A549 (cell line): Measurements from ENCODE around the gene LMAN1. TPM values are rescaled to one million over a fixed set of nuclear protein-coding genes. Genes with fewer than 3 reads are reported as not detected.

Source experiments
- ATAC-seq, 2 experiments: fragments of 200-7000 bp in 1 of 2; fragments of >200 bp in 1 of 2; cut with Nextera tagmentation in 1 of 2; cut with Tn5 transposase in 1 of 2; 3 replicates each; pipeline versions ENCODE4 v1.8.0 to v1.9.1; 2018 to 2020; ENCODE audit warnings: mild to moderate bottlenecking in 1 of 2, moderate library complexity in 1 of 2
- CTCF ChIA-PET: fragments of 300-600 bp; sonication (Branson Sonifier 250); formaldehyde crosslinking; extraction: SDS; loops from one replicate; lab custom pipeline; 2021; ENCODE audit warnings: antibody characterized with exemption, inconsistent platforms; lab: Yijun Ruan, JAX
- POLR2A ChIA-PET: fragments of 350-600 bp; formaldehyde crosslinking; extraction: SDS; loops from one replicate; lab custom pipeline; 2021; ENCODE audit warnings: antibody characterized with exemption, inconsistent platforms; lab: Yijun Ruan, JAX
- DNase-seq, 2 experiments: peaks; one replicate each; pipeline versions ENCODE4 v3.0.0 to v3.0.0-alpha.2; 2011 to 2016; ENCODE audit warnings: low read depth in 1 of 2, low spot score in 1 of 2
- FAIRE-seq: peaks from 2 replicates; lab custom pipeline; 2011; peaks lifted over from hg19 to GRCh38; lab: Jason Lieb, UNC
- H3K27ac ChIP-seq, 2 experiments: fragments of >200 bp; sonication (Bioruptor Twin); formaldehyde crosslinking; 3 replicates each; pipeline ENCODE4 v1.5.1; 2016 to 2017
- H3K4me1 ChIP-seq: fragments of >200 bp; sonication (Bioruptor Twin); formaldehyde crosslinking; 3 replicates; pipeline ENCODE4 v1.6.1; 2016
- H3K4me2 ChIP-seq: fragments of >200 bp; sonication (Bioruptor Twin); formaldehyde crosslinking; 3 replicates; pipeline ENCODE4 v1.6.1; 2016
- H3K4me3 ChIP-seq: fragments of >200 bp; sonication (Bioruptor Twin); formaldehyde crosslinking; 3 replicates; pipeline ENCODE4 v1.5.1; 2016
- H3K9me3 ChIP-seq: fragments of >200 bp; sonication (Bioruptor Twin); formaldehyde crosslinking; 3 replicates; pipeline ENCODE4 v1.6.1; 2016
- BHLHE40 ChIP-seq: IDR thresholded peaks from 2 replicates; pipeline ENCODE4 v1.6.1; 2012; ENCODE audit warnings: low read depth, low read length, inconsistent platforms
- CEBPB ChIP-seq, 2 experiments: fragments of >200 bp in 1 of 2; sonication (Bioruptor Twin) in 1 of 2; formaldehyde crosslinking in 1 of 2; IDR thresholded peaks; 2 replicates each; pipeline ENCODE4 v1.6.1; 2012 to 2016
- EHF ChIP-seq: fragments of 250-450 bp; sonication (Bioruptor Pico); IDR thresholded peaks from 2 replicates; pipeline ENCODE4 v1.5.0; 2020; ENCODE audit warnings: mild to moderate bottlenecking
- EP300 ChIP-seq, 2 experiments: fragments of >200 bp; sonication (Bioruptor Twin); formaldehyde crosslinking; IDR thresholded peaks; 2 replicates in 1 of 2; 3 replicates in 1 of 2; pipeline ENCODE4 v1.6.1; 2016 to 2017
- FOSB ChIP-seq: fragments of 250-450 bp; sonication (Bioruptor Pico); IDR thresholded peaks from 2 replicates; pipeline ENCODE4 v1.5.0; 2020; ENCODE audit warnings: mild to moderate bottlenecking, moderate library complexity
- FOSL2 ChIP-seq, 2 experiments: fragments of 450-650 bp in 1 of 2; fragments of >200 bp in 1 of 2; sonication (Bioruptor Twin) in 1 of 2; formaldehyde crosslinking; IDR thresholded peaks; 2 replicates each; pipeline versions ENCODE4 v1.5.0 to v1.6.1; 2016 to 2020; ENCODE audit warnings: mild to moderate bottlenecking in 1 of 2, moderate library complexity in 1 of 2
- FOXS1 ChIP-seq: fragments of 250-450 bp; sonication (Bioruptor Pico); IDR thresholded peaks from 2 replicates; pipeline ENCODE4 v1.5.0; 2020; ENCODE audit warnings: mild to moderate bottlenecking, moderate library complexity
- HDAC2 ChIP-seq: fragments of 200-600 bp; sonication (generic); IDR thresholded peaks from 2 replicates; pipeline ENCODE4 v1.6.1; 2016
- HOXB5 ChIP-seq: fragments of 250-450 bp; sonication (Bioruptor Pico); IDR thresholded peaks from 2 replicates; pipeline ENCODE4 v1.5.0; 2020; ENCODE audit warnings: mild to moderate bottlenecking, moderate library complexity
- JUN ChIP-seq, 2 experiments: fragments of >200 bp; sonication (Bioruptor Twin); formaldehyde crosslinking; IDR thresholded peaks; 2 replicates in 1 of 2; 3 replicates in 1 of 2; pipeline ENCODE4 v1.6.1; 2016 to 2017
- KDM1A ChIP-seq: fragments of 200-600 bp; sonication (generic); IDR thresholded peaks from 2 replicates; pipeline ENCODE4 v1.6.1; 2016; ENCODE audit warnings: low read depth, mild to moderate bottlenecking
- MAZ ChIP-seq: fragments of 150-350 bp; IDR thresholded peaks from 2 replicates; pipeline ENCODE4 v1.6.1; 2014; ENCODE audit warnings: antibody characterized with exemption, low read depth, low read length, borderline replicate concordance
- NPAS2 ChIP-seq: fragments of 250-450 bp; sonication (Bioruptor Pico); IDR thresholded peaks from 2 replicates; pipeline ENCODE4 v1.8.0; 2022; ENCODE audit warnings: mild to moderate bottlenecking, moderate library complexity, borderline replicate concordance
- NR3C1 ChIP-seq: fragments of >200 bp; sonication (Bioruptor Twin); formaldehyde crosslinking; IDR thresholded peaks from 3 replicates; pipeline ENCODE4 v1.6.1; 2017
- PHF8 ChIP-seq: fragments of 200-600 bp; sonication (generic); IDR thresholded peaks from 2 replicates; pipeline ENCODE4 v1.6.1; 2016; ENCODE audit warnings: low read depth, mild to moderate bottlenecking, antibody characterized with exemption, moderate library complexity, borderline replicate concordance
- POLR2A ChIP-seq: IDR thresholded peaks from 2 replicates; pipeline ENCODE4 v1.6.1; 2012; ENCODE audit warnings: mild to moderate bottlenecking, low read length
- RARB ChIP-seq: fragments of 250-450 bp; sonication (Bioruptor Pico); IDR thresholded peaks from 2 replicates; pipeline ENCODE4 v1.8.0; 2021; ENCODE audit warnings: mild to moderate bottlenecking, moderate library complexity
- RCOR1 ChIP-seq: fragments of 150-350 bp; IDR thresholded peaks from 2 replicates; pipeline ENCODE4 v1.6.1; 2014; ENCODE audit warnings: antibody characterized with exemption, low read length, low read depth
- RNF2 ChIP-seq: fragments of 200-600 bp; sonication (generic); IDR thresholded peaks from 2 replicates; pipeline ENCODE4 v1.6.1; 2016; ENCODE audit warnings: low read depth, mild to moderate bottlenecking, antibody characterized with exemption, moderate library complexity, borderline replicate concordance
- TFCP2L1 ChIP-seq: fragments of 250-450 bp; sonication (Bioruptor Pico); IDR thresholded peaks from 2 replicates; pipeline ENCODE4 v1.5.0; 2021; ENCODE audit warnings: mild to moderate bottlenecking
- ZNF302 ChIP-seq: fragments of 250-450 bp; sonication (Bioruptor Pico); IDR thresholded peaks from 2 replicates; pipeline ENCODE4 v1.9.0; 2021; ENCODE audit warnings: inconsistent platforms, mild to moderate bottlenecking, moderate library complexity
- WGBS: methylation state at CpG from one replicate; pipeline ENCODE4 v1.1.6; 2017; ENCODE audit errors: missing lambda C conversion rate; 5-methylcytosine and 5-hydroxymethylcytosine counted together
- polyA plus RNA-seq, 4 experiments: library from polyadenylated mRNA; depleted of rRNA in 3 of 4; stranded (reverse); fragments of >200 nt; fragmentation: RNase III in 1 of 4; extraction: RNeasy Plus Mini Kit Qiagen cat#74134 plus additional on column Dnase treatment in 1 of 4; gene quantifications; 2 replicates in 3 of 4; 3 replicates in 1 of 4; pipeline ENCODE4 v1.2.3, GENCODE V29; 2011 to 2017
- TF ChIP-seq, protein P1 (sequence below): fragments of 250-450 bp; sonication (Bioruptor Pico); IDR thresholded peaks from 2 replicates; pipeline ENCODE4 v1.5.0; 2021; ENCODE audit warnings: mild to moderate bottlenecking, moderate library complexity, borderline replicate concordance
- TF ChIP-seq, protein P2 (sequence below): IDR thresholded peaks from 2 replicates; pipeline ENCODE4 v1.6.1; 2012
- TF ChIP-seq, protein P3 (sequence below): fragments of 150-350 bp; IDR thresholded peaks from 2 replicates; pipeline ENCODE4 v1.6.1; 2014; ENCODE audit warnings: low read depth, mild to moderate bottlenecking, low read length
- TF ChIP-seq, protein P4 (sequence below): fragments of >200 bp; sonication (Bioruptor Twin); formaldehyde crosslinking; IDR thresholded peaks from 3 replicates; pipeline ENCODE4 v1.5.1; 2016
- TF ChIP-seq, protein P5 (sequence below): fragments of 450-650 bp; IDR thresholded peaks from 2 replicates; pipeline ENCODE4 v1.6.1; 2014; ENCODE audit warnings: antibody characterized with exemption
- TF ChIP-seq, protein P6 (sequence below): fragments of >200 bp; sonication (Bioruptor Twin); formaldehyde crosslinking; IDR thresholded peaks from 3 replicates; pipeline ENCODE4 v1.6.1; 2016
- TF ChIP-seq, protein P7 (sequence below): fragments of >200 bp; sonication (Bioruptor Twin); formaldehyde crosslinking; IDR thresholded peaks from 2 replicates; pipeline ENCODE4 v1.6.1; 2016

The LMAN1 gene
- polyA plus RNA-seq, 2 of the 4 experiments (the other 2 are of a cell fraction): 56.2 to 94.0 TPM

DNA sequence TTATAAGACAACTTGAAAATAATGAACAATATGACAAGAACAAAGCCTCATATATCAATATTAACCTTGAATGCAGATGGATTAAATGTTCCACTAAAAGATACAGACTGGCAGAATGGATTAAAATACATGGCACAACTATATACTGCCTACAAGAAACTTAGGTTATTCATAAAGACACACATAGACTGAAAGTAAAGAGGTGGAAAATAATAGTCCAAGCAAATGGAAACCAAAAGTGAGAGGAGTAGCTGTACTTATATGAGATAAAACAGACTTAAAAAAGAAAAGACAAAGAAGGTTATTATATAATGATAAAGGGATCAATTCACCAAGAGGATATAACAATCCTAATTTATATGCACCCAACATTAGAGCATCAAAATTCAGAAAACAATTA is 18.2 kb downstream of the LMAN1 start:
- POLR2A ChIA-PET: no interaction called here
- ATAC-seq (no peak), DNase-seq (no peak), FAIRE-seq (no peak)
- no peak overlapping the region for H3K4me2 ChIP-seq
- CTCF ChIA-PET: no interaction called here
- TF ChIP-seq POLR2A (no peak), HDAC2 (no peak), FOXS1 (CRISPR knock-in tag) (no peak), FOSB (CRISPR knock-in tag) (no peak), KDM1A (no peak), RNF2 (no peak), ZNF302 (CRISPR knock-in tag) (no peak), RARB (CRISPR knock-in tag) (no peak), EP300 (IDR thresholded peaks at IDR 0.05) (no peak), RCOR1 (no peak), CEBPB (IDR thresholded peaks at IDR 0.05) (no peak), EHF (CRISPR knock-in tag) (no peak), MAZ (no peak), JUN (IDR thresholded peaks at IDR 0.05) (no peak), NPAS2 (CRISPR knock-in tag) (no peak)
- TF ChIP-seq, protein P1, sequence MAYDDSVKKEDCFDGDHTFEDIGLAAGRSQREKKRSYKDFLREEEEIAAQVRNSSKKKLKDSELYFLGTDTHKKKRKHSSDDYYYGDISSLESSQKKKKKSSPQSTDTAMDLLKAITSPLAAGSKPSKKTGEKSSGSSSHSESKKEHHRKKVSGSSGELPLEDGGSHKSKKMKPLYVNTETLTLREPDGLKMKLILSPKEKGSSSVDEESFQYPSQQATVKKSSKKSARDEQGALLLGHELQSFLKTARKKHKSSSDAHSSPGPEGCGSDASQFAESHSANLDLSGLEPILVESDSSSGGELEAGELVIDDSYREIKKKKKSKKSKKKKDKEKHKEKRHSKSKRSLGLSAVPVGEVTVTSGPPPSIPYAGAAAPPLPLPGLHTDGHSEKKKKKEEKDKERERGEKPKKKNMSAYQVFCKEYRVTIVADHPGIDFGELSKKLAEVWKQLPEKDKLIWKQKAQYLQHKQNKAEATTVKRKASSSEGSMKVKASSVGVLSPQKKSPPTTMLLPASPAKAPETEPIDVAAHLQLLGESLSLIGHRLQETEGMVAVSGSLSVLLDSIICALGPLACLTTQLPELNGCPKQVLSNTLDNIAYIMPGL (CRISPR knock-in tag): no peak
- TF ChIP-seq, protein P2, sequence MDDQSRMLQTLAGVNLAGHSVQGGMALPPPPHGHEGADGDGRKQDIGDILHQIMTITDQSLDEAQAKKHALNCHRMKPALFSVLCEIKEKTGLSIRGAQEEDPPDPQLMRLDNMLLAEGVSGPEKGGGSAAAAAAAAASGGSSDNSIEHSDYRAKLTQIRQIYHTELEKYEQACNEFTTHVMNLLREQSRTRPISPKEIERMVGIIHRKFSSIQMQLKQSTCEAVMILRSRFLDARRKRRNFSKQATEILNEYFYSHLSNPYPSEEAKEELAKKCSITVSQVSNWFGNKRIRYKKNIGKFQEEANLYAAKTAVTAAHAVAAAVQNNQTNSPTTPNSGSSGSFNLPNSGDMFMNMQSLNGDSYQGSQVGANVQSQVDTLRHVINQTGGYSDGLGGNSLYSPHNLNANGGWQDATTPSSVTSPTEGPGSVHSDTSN: no peak
- TF ChIP-seq, protein P3, sequence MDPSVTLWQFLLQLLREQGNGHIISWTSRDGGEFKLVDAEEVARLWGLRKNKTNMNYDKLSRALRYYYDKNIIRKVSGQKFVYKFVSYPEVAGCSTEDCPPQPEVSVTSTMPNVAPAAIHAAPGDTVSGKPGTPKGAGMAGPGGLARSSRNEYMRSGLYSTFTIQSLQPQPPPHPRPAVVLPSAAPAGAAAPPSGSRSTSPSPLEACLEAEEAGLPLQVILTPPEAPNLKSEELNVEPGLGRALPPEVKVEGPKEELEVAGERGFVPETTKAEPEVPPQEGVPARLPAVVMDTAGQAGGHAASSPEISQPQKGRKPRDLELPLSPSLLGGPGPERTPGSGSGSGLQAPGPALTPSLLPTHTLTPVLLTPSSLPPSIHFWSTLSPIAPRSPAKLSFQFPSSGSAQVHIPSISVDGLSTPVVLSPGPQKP: no peak
- TF ChIP-seq, protein P4, sequence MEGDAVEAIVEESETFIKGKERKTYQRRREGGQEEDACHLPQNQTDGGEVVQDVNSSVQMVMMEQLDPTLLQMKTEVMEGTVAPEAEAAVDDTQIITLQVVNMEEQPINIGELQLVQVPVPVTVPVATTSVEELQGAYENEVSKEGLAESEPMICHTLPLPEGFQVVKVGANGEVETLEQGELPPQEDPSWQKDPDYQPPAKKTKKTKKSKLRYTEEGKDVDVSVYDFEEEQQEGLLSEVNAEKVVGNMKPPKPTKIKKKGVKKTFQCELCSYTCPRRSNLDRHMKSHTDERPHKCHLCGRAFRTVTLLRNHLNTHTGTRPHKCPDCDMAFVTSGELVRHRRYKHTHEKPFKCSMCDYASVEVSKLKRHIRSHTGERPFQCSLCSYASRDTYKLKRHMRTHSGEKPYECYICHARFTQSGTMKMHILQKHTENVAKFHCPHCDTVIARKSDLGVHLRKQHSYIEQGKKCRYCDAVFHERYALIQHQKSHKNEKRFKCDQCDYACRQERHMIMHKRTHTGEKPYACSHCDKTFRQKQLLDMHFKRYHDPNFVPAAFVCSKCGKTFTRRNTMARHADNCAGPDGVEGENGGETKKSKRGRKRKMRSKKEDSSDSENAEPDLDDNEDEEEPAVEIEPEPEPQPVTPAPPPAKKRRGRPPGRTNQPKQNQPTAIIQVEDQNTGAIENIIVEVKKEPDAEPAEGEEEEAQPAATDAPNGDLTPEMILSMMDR: no peak
- TF ChIP-seq, protein P5, sequence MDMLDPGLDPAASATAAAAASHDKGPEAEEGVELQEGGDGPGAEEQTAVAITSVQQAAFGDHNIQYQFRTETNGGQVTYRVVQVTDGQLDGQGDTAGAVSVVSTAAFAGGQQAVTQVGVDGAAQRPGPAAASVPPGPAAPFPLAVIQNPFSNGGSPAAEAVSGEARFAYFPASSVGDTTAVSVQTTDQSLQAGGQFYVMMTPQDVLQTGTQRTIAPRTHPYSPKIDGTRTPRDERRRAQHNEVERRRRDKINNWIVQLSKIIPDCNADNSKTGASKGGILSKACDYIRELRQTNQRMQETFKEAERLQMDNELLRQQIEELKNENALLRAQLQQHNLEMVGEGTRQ: no peak
- no peak overlapping the region for H3K27ac ChIP-seq
- no peaks in the 10 kb centered on the region for H3K4me1 ChIP-seq
- no peaks in the 10 kb centered on the region for H3K9me3 ChIP-seq
- no peak overlapping the region for H3K4me3 ChIP-seq

DNA sequence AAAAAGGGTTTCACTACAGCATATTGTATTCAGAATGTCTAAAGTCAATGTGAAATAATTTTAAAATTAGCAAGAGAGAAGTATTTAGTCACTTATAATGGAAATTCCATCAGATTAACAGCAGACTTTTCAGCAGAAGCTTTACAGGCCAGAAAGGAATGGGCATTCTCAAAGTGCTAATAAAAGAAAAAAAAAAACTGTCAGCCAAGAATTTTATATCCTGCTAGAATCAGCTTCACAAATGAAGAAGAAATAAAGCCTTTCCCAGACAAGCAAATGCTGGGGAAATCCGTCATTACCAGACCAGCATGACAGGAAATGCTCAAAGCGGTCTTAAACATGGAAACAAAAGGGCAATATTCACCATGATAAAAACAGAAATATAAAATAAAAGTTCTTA is 18.8 kb downstream of the LMAN1 start:
- CTCF ChIA-PET: interaction anchor here (0.6 kb wide), 1 partner anchor 542 kb away, joined by 3 read pairs; no protein-coding TSS in a partner anchor
- no peak overlapping the region for H3K4me3 ChIP-seq
- WGBS: 96% methylated on average over 2 of the region's 2 CpGs
- H3K4me1 ChIP-seq: no peaks in the 10 kb centered on the region
- POLR2A ChIA-PET: no interaction called here
- TF ChIP-seq TFCP2L1 (CRISPR knock-in tag) (no peak), ZNF302 (CRISPR knock-in tag) (no peak), BHLHE40 (no peak), HOXB5 (CRISPR knock-in tag) (no peak), EP300 (IDR thresholded peaks at IDR 0.05) (no peak), EHF (CRISPR knock-in tag) (no peak), PHF8 (no peak), RNF2 (no peak), NR3C1 (no peak), RCOR1 (no peak), FOSL2 (IDR thresholded peaks at IDR 0.05) (no peak), FOSL2 (CRISPR knock-in tag; IDR thresholded peaks at IDR 0.05) (no peak)
- TF ChIP-seq, protein P6, sequence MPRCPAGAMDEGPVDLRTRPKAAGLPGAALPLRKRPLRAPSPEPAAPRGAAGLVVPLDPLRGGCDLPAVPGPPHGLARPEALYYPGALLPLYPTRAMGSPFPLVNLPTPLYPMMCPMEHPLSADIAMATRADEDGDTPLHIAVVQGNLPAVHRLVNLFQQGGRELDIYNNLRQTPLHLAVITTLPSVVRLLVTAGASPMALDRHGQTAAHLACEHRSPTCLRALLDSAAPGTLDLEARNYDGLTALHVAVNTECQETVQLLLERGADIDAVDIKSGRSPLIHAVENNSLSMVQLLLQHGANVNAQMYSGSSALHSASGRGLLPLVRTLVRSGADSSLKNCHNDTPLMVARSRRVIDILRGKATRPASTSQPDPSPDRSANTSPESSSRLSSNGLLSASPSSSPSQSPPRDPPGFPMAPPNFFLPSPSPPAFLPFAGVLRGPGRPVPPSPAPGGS: no peak
- TF ChIP-seq, protein P7, sequence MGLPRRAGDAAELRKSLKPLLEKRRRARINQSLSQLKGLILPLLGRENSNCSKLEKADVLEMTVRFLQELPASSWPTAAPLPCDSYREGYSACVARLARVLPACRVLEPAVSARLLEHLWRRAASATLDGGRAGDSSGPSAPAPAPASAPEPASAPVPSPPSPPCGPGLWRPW: no peak
- H3K4me2 ChIP-seq: no peak overlapping the region
- no peak for DNase-seq
- ATAC-seq: no peak
- no peaks in the 10 kb centered on the region for H3K9me3 ChIP-seq
- no peak overlapping the region for H3K27ac ChIP-seq
- FAIRE-seq: no peak
